Astrocyte (in vitro differentiated cells and primary cell): Measurements from ENCODE around the gene HYAL1.

Experiments used
- CTCF ChIP-seq: IDR thresholded peaks from 2 replicates; pipeline ENCODE4 v1.5.1; 2011; ENCODE audit warnings: low read depth, mild to moderate bottlenecking, inconsistent platforms, low read length, moderate library complexity; ENCODE audit not compliant: insufficient read depth
- EZH2 ChIP-seq: IDR thresholded peaks from 2 replicates; pipeline ENCODE4 v1.6.1; 2012; ENCODE audit warnings: mild to moderate bottlenecking, low read length, inconsistent platforms; ENCODE audit not compliant: insufficient read depth

- no peak for TF ChIP-seq EZH2
- no peak for TF ChIP-seq CTCF
Observed at GRCh38 chr3:50278880-50279224, 24.5 kb downstream of the HYAL1 start, which contains the start of gene LSMEM2.
